BE2C (cell line): Measurements from ENCODE around the gene TIMP4.

ENCODE experiments used
- DNase-seq: peaks from one replicate; pipeline ENCODE4 v3.0.0-alpha.2; 2020
- H3K27me3 ChIP-seq: fragments of 250-450 bp; sonication (Bioruptor Pico); 2 replicates; pipeline ENCODE4 v1.5.1; 2020; ENCODE audit warnings: mild to moderate bottlenecking
- H3K36me3 ChIP-seq: fragments of 250-450 bp; sonication (Bioruptor Pico); 2 replicates; pipeline ENCODE4 v1.5.1; 2020; ENCODE audit warnings: mild to moderate bottlenecking
- H3K4me1 ChIP-seq: fragments of 250-450 bp; sonication (Bioruptor Pico); 2 replicates; pipeline ENCODE4 v1.5.1; 2020
- H3K4me3 ChIP-seq: 2 replicates; pipeline ENCODE4 v1.5.1; 2011; ENCODE audit warnings: low read depth, low read length
- H3K9me3 ChIP-seq: fragments of 250-450 bp; sonication (Bioruptor Pico); 2 replicates; pipeline ENCODE4 v1.5.1; 2020
- CTCF ChIP-seq: IDR thresholded peaks from 2 replicates; pipeline ENCODE4 v1.5.1; 2012; ENCODE audit warnings: mild to moderate bottlenecking, low read depth, low read length

Gene TIMP4

GRCh38 chr3:12115849-12116248 is 42.9 kb downstream of the TIMP4 start:
- Histone ChIP-seq H3K9me3 (no peaks in the 10 kb centered on the region), H3K4me3 (no peak overlapping the region), H3K27me3 (no peaks in the 10 kb centered on the region), H3K4me1 (no peaks in the 10 kb centered on the region), H3K36me3 (no peaks in the 10 kb centered on the region; the same call in 1 of the 2 replicates)
- no peak for TF ChIP-seq CTCF
- no peak for DNase-seq

GRCh38 chr3:12115104-12115503 is 43.6 kb downstream of the TIMP4 start:
- H3K36me3 ChIP-seq: no peaks in the 10 kb centered on the region; the same call in 1 of the 2 replicates
- no peak for DNase-seq

GRCh38 chr3:12114251-12114650 is 44.5 kb downstream of the TIMP4 start:
- no peak overlapping the region for H3K4me3 ChIP-seq
- no peak for DNase-seq
- no peaks in the 10 kb centered on the region for H3K4me1 ChIP-seq
- H3K36me3 ChIP-seq: no peaks in the 10 kb centered on the region; the same call in 1 of the 2 replicates
- TF ChIP-seq CTCF: no peak
- no peaks in the 10 kb centered on the region for H3K9me3 ChIP-seq
- H3K27me3 ChIP-seq: no peaks in the 10 kb centered on the region

More at GRCh38 chr3:12115104-12115503, 43.6 kb downstream of the TIMP4 start:
- no peaks in the 10 kb centered on the region for H3K4me1 ChIP-seq
- no peaks in the 10 kb centered on the region for H3K27me3 ChIP-seq
- H3K9me3 ChIP-seq: no peaks in the 10 kb centered on the region
- TF ChIP-seq CTCF: no peak
- H3K4me3 ChIP-seq: no peak overlapping the region

- Histone ChIP-seq H3K4me1 (no peaks in the 10 kb centered on the region), H3K4me3 (no peak overlapping the region), H3K27me3 (no peaks in the 10 kb centered on the region), H3K9me3 (no peaks in the 10 kb centered on the region), H3K36me3 (no peaks in the 10 kb centered on the region; the same call in 1 of the 2 replicates)
- no peak for DNase-seq
- no peak for TF ChIP-seq CTCF
These were observed 51.5 kb downstream of the TIMP4 start for GRCh38 chr3:12107071-12107713.
